Common myeloid progenitor, CD34-positive (primary cell): Measurements from ENCODE around the gene CINP.

Experiments
- CTCF ChIA-PET: fragments of 350-600 bp; sonication (Branson Sonifier 250); formaldehyde crosslinking; loops from one replicate; lab custom pipeline; 2021; ENCODE audit warnings: antibody characterized with exemption; lab: Charles Lee
- POLR2A ChIA-PET: fragments of 350-600 bp; sonication (Branson Sonifier 250); formaldehyde crosslinking; loops from one replicate; lab custom pipeline; 2021; ENCODE audit warnings: antibody characterized with exemption; lab: Charles Lee
- DNase-seq, 3 donors: peaks; one replicate each; pipeline versions ENCODE4 v3.0.0 to v3.0.0-alpha.2; 2013
- H3K27ac ChIP-seq, 2 experiments: 1 replicate in 1 of 2; 2 replicates in 1 of 2; pipeline ENCODE4 v1.7.0; 2013; ENCODE audit warnings: inconsistent platforms in 2 of 2, low read length in 2 of 2, mild to moderate bottlenecking in 2 of 2, low read depth in 1 of 2, moderate library complexity in 1 of 2; ENCODE audit not compliant: severe bottlenecking in 2 of 2, insufficient read depth in 1 of 2, poor library complexity in 1 of 2
- H3K27me3 ChIP-seq, 5 experiments: replicated peaks in 2 of 5; 1 replicate in 3 of 5; 2 replicates in 2 of 5; pipeline versions ENCODE4 v1.6.1 to v1.7.0; 2013; ENCODE audit warnings: low read length in 4 of 5, mild to moderate bottlenecking in 2 of 5, moderate library complexity in 2 of 5, inconsistent platforms in 1 of 5; ENCODE audit not compliant: insufficient read depth in 5 of 5, control insufficient read depth in 4 of 5
- H3K36me3 ChIP-seq, 4 experiments: 1 replicate in 2 of 4; 2 replicates in 2 of 4; pipeline versions ENCODE4 v1.6.1 to v1.7.0; 2013; ENCODE audit warnings: low read length in 3 of 4, control low read depth in 1 of 4, mild to moderate bottlenecking in 1 of 4; ENCODE audit not compliant: control insufficient read depth in 4 of 4, insufficient read depth in 4 of 4
- H3K4me1 ChIP-seq, 4 experiments: 1 replicate in 3 of 4; 2 replicates in 1 of 4; pipeline versions ENCODE4 v1.6.1 to v1.7.1; 2013; ENCODE audit warnings: low read length in 3 of 4, mild to moderate bottlenecking in 3 of 4, control low read depth in 1 of 4, inconsistent platforms in 1 of 4, moderate library complexity in 1 of 4; ENCODE audit not compliant: control insufficient read depth in 4 of 4, insufficient read depth in 4 of 4; ENCODE audit errors: control extremely low read depth in 1 of 4
- H3K4me3 ChIP-seq, 7 experiments: 1 replicate in 4 of 7; 2 replicates in 3 of 7; pipeline versions ENCODE4 v1.5.1 to v1.7.0; 2013; ENCODE audit warnings: mild to moderate bottlenecking in 7 of 7, low read length in 6 of 7, moderate library complexity in 6 of 7, inconsistent platforms in 2 of 7, low read depth in 2 of 7, control low read depth in 1 of 7; ENCODE audit not compliant: insufficient read depth in 4 of 7, control insufficient read depth in 1 of 7; ENCODE audit errors: extremely low read depth in 1 of 7
- H3K9me3 ChIP-seq, 5 experiments: 1 replicate in 4 of 5; 2 replicates in 1 of 5; pipeline versions ENCODE4 v1.6.1 to v1.7.1; 2013; ENCODE audit warnings: low read length in 4 of 5, mild to moderate bottlenecking in 2 of 5, inconsistent platforms in 1 of 5, low read depth in 1 of 5, moderate library complexity in 1 of 5; ENCODE audit not compliant: control insufficient read depth in 4 of 5, insufficient read depth in 2 of 5; ENCODE audit errors: control extremely low read depth in 1 of 5
- WGBS: methylation state at CpG from one replicate; pipeline ENCODE4 v1.1.5; 2013; ENCODE audit not compliant: insufficient coverage; 5-methylcytosine and 5-hydroxymethylcytosine counted together

Gene CINP

DNA sequence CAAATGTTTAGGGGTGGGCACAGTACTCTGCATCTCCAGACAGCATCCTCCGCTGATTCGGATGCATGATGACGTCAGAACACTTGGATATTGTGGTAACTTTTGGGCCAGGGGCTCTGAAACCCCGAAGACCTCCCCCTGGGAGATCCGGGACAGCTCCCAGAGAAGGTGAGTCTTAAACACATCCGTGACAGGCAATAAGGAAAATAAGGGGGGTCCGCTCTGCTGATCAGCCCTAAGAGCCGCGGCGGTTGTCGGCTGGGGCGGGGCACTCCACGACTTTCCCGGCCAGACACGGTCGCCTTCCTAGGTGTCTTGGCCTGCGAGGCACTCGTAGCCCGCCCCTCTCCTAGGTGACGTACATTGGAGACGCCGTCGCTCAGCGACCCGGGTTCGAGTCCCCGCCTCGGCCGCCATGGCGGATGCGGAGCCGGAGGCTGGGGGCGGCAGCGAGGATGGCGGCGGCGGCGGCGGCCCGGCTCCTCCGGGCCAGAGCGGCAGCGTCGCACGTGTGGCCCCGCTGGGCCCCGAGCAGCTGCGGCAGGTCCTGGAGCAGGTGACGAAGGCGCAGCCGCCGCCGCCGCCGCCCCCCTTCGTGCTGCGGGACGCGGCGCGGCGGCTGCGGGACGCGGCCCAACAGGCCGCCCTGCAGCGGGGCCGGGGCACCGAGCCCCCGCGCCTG is 43.2 kb downstream of the CINP start, which contains the start of gene ZNF839:
Gene ZNF839 (plus strand): TSS at position 396 of the 682 bp plus-strand sequence. CDS start 20 bp downstream, at position 416.
- peaks cover 0 to 5% (median 0%) of the 10 kb centered on the region in 4 experiments for H3K36me3 ChIP-seq
- peak within 1 kb of the TSS; percentile 77 to 90 for H3K27ac ChIP-seq
- CTCF ChIA-PET = interaction anchor here (0.6 to 2.8 kb wide), 7 partner anchors 9 to 257 kb away, joined by 3 to 7 read pairs (median 3); partner anchors contain the start of gene MOK
- no peaks in the 10 kb centered on the region for H3K9me3 ChIP-seq
- peaks cover 0 to 53% (median 41%) of the 10 kb centered on the region in 4 experiments for H3K4me1 ChIP-seq
- POLR2A ChIA-PET = no interaction called here
- DNase-seq = peak; percentile 89 to 94 (median 94)
- H3K27me3 ChIP-seq = no peaks in the 10 kb centered on the region
- under 1% methylated on average over 41 of the region's 71 CpGs for WGBS
- H3K4me3 ChIP-seq = peak within 1 kb of the TSS; percentile 71 to 93 (median 90)

DNA sequence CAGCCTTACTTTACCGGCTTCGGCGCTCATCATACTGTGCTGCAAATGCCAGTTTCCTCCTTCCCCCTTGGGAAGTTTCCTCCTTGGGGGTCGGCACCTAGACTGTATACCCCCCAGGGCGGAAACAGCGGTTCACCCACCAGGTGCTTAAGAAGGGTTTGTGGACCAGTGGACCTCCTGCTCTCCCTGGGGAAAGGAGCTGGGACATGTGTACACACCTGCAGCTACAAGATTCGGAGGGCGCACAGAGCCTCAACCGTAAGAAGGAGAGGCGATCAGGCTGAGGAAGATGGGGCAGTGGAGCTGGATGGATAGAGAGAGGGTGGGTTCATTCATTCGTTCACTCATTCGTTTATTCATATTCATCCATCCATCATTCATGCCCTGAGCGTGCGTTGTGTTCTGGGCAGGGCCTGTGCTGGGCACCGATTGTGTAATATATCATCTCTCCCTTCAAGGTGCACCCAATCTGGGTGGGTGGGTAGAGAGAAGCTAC is 43.9 kb downstream of the CINP start:
- CTCF ChIA-PET = interaction anchor here (0.8 to 2.8 kb wide), 6 partner anchors 8 to 256 kb away, joined by 3 to 7 read pairs (median 4); partner anchors contain the start of gene MOK
- peak overlapping the region; percentile 71 to 93 (median 90) for H3K4me3 ChIP-seq
- no peaks in the 10 kb centered on the region for H3K9me3 ChIP-seq
- DNase-seq = no peak
- H3K27me3 ChIP-seq = no peaks in the 10 kb centered on the region
- peaks cover 0 to 5% (median 0%) of the 10 kb centered on the region in 4 experiments for H3K36me3 ChIP-seq
- WGBS = 85% methylated on average over 6 of the region's 15 CpGs
- POLR2A ChIA-PET = no interaction called here
- peak overlapping the region; percentile 77 to 90 for H3K27ac ChIP-seq
- peaks cover 0 to 56% (median 45%) of the 10 kb centered on the region in 4 experiments for H3K4me1 ChIP-seq

DNA sequence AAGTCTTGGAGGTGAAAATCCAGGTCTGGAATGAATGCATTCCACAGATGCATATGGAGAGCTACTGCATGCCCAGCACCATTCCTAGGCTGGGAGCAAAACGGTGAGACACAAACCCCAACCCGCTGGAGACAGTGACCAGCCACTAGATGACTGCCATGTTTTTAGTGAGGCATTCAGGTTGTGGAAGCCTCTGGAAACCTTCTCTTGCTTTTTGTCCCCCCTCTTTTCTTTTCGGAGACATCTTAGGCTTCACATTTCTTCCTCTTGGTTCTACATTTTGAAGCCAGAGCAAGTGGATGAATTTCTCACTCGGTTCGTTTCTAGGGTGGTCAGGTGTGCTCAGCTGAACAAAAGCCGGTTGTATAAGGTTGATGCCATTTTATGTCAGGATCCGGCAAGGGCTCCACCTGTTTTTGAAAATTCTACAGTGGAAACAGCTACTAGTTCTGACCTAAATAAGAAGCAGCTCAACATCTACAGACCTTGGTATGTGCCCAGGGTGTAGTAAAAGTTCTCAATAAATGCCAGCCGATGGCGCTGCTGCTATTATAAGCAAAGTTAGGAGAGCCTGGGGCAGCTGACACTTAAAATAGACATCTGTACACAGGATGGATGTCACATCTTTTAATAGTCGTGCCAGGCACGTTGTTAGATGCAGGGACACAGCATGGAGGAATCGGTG is 45.0 kb downstream of the CINP start:
- peak in 2 of 3 donors; percentile 51 to 53 for DNase-seq
- Histone ChIP-seq H3K27ac (peak overlapping the region in 1 of 2 experiments; percentile 78), H3K4me3 (peak overlapping the region in 6 of 7 experiments; percentile 61 to 79 (median 75)), H3K27me3 (no peaks in the 10 kb centered on the region), H3K4me1 (peaks cover 0 to 55% (median 46%) of the 10 kb centered on the region in 4 experiments), H3K36me3 (peaks cover 0 to 5% (median 0%) of the 10 kb centered on the region in 4 experiments), H3K9me3 (no peaks in the 10 kb centered on the region)
- ChIA-PET POLR2A (interaction anchor here (0.9 kb wide), 1 partner anchor 13 kb away, joined by 4 read pairs; the partner anchor contains the start of gene MOK), CTCF (interaction anchor here (0.7 to 5.9 kb wide), 8 partner anchors 9 to 271 kb away, joined by 3 to 34 read pairs (median 4); no protein-coding TSS in a partner anchor)
- WGBS = 83% methylated on average over 12 of the region's 12 CpGs

DNA sequence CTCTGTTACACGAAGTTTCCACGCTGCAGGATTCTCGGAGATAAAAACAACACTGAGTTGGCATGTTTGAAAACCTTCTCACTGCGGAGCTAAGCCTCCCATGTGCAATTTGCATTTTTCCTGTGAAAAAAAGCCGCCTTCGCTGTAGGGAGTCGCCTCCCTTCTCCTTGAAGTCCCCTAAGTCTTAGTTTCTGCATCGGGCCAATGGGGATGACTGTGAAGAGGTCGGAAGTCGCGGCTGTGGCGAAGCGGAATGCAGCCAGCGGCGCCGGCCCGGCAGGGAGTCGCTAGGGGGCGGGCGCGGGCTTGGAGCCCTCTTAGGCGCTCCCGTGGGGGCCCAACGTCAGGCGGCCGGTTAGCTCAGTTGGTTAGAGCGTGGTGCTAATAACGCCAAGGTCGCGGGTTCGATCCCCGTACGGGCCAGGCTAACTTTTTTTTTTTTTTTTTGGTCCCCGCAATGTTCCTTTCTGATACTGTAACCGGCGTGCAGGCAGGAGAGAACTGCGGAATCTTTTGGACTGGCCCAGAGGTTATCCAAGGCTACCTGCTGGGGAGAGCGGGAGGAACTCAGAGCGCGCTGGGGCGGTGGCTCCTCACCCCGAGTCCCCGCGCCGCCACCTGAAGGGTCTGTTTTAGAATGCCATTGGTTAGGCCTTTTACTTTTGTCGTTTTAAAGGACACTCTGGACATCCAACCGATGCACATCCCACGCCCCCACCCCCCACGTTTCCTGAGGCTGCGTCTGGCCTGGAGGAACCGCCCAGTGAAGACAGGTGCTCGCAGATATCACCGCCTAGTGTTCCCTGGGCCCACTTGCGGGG is 45.7 kb downstream of the CINP start:
- Histone ChIP-seq H3K36me3 (peaks cover 0 to 2% (median 0%) of the 10 kb centered on the region in 4 experiments), H3K4me3 (peak overlapping the region; percentile 61 to 79 (median 76)), H3K9me3 (no peaks in the 10 kb centered on the region), H3K27me3 (no peaks in the 10 kb centered on the region), H3K27ac (peak overlapping the region in 1 of 2 experiments; percentile 78), H3K4me1 (peaks cover 0 to 52% (median 46%) of the 10 kb centered on the region in 4 experiments)
- WGBS = 2% methylated on average over 48 of the region's 54 CpGs
- POLR2A ChIA-PET = interaction anchor here (0.6 to 0.9 kb wide), 4 partner anchors 12 to 471 kb away, joined by 3 to 5 read pairs (median 4); partner anchors contain the start of gene MOK
- peak; percentile 86 to 91 (median 91) for DNase-seq
- CTCF ChIA-PET = interaction anchor here (0.6 to 5.9 kb wide), 12 partner anchors 9 to 271 kb away, joined by 3 to 34 read pairs (median 4); partner anchors contain the start of gene MOK

DNA sequence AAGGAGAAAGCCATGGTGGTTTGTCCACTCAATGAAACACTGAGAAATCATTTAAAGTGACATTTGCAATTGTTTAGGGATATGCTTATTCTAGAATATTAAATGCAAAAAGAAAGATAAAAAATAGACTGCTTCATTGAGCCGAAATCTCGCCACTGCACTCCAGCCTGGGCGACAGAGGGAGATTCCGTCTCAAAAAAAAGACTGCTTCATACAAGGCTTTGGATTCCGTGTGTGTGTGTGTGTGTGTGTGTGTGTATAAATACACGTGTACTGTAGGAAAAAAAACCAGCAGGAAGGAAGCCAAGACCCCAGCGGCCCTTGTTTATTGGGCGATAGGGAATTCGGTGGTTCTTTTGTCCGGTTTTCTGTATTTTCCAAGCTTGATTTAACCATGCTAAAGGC is 46.4 kb downstream of the CINP start:
- CTCF ChIA-PET = interaction anchor here (0.6 to 5.9 kb wide), 9 partner anchors 10 to 270 kb away, joined by 3 to 34 read pairs (median 3); partner anchors contain the start of gene MOK
- 10% methylated on average over 10 of the region's 10 CpGs for WGBS
- Histone ChIP-seq H3K27me3 (no peaks in the 10 kb centered on the region), H3K27ac (no peak overlapping the region), H3K36me3 (no peaks in the 10 kb centered on the region), H3K9me3 (no peaks in the 10 kb centered on the region), H3K4me1 (peaks cover 0 to 52% (median 46%) of the 10 kb centered on the region in 4 experiments), H3K4me3 (peak overlapping the region; percentile 40 to 79 (median 76))
- POLR2A ChIA-PET = interaction anchor here (0.6 to 0.9 kb wide), 5 partner anchors 11 to 1017 kb away, joined by 3 to 5 read pairs (median 3); partner anchors contain the start of genes EIF5 and MOK
- DNase-seq = peak; percentile 77 to 87 (median 81)

DNA sequence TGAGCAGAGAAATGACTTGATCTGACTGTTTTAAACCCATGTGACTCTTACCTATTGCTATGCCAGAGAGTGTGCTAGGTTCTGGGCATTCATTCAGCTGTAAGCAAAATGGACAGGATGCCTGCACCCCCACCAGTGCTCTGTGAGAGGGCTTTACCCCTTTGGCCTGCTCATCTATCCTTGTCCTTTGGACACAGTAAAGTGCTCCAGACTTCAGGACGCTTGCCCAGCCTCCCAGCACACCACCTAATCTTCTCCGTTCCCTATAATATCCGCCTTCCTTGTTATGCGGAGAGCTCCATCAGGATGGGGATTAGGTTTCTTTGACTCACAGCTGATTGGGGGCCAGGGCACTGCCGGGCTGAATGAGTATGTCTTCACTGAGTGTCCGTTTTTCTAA is 47.6 kb downstream of the CINP start:
- no peak for DNase-seq
- Histone ChIP-seq H3K9me3 (no peaks in the 10 kb centered on the region), H3K4me1 (peaks cover 0 to 42% (median 36%) of the 10 kb centered on the region in 4 experiments), H3K27me3 (no peaks in the 10 kb centered on the region), H3K4me3 (peak overlapping the region in 2 of 7 experiments; percentile 78 to 83), H3K27ac (no peak overlapping the region), H3K36me3 (no peaks in the 10 kb centered on the region)
- WGBS = 95% methylated on average over 3 of the region's 6 CpGs
- CTCF ChIA-PET = interaction anchor here (0.9 to 5.9 kb wide), 17 partner anchors 10 to 265 kb away, joined by 3 to 34 read pairs (median 4); partner anchors contain the start of gene MOK
- POLR2A ChIA-PET = interaction anchor here (1.2 kb wide), 1 partner anchor 10 kb away, joined by 3 read pairs; the partner anchor contains the start of gene MOK
